HG02885 (cell line): ENCODE results near the gene DUS2.
"Not testable (repeated sequence)": the region's sequence is repeated elsewhere in the genome, so short reads cannot be mapped to it uniquely, and the experiment has no call there.

ENCODE experiments used
- ATAC-seq: cut with Tn5 transposase; IDR thresholded peaks from one replicate; pipeline ENCODE4 v1.9.1; 2021; ENCODE audit warnings: mild to moderate bottlenecking; ENCODE audit not compliant: unreplicated experiment, poor library complexity

The DUS2 gene

GRCh38 chr16:67998231-67998778 lies 24.8 kb upstream of the DUS2 start:
- ATAC-seq, result not testable (repeated sequence)

- ATAC-seq, result not testable (repeated sequence)
These were observed 24.1 kb upstream of the DUS2 start, which contains the start of gene DPEP2 for GRCh38 chr16:67998779-67999688. DPEP2 (minus strand) TSS chr16:67999484; CDS start chr16:67993212, 6,272 bp downstream.

- no peak for ATAC-seq
These were observed 23.1 kb upstream of the DUS2 start for GRCh38 chr16:67999985-68000384.

- ATAC-seq, result no peak
These were observed 22.6 kb upstream of the DUS2 start for GRCh38 chr16:68000450-68000849.

GRCh38 chr16:68003031-68003430 lies 20.1 kb upstream of the DUS2 start:
- ATAC-seq, result no peak

- ATAC-seq, result no peak
These were observed 17.9 kb upstream of the DUS2 start for GRCh38 chr16:68005211-68005610.

GRCh38 chr16:68005786-68006286 lies 17.2 kb upstream of the DUS2 start:
- ATAC-seq, result no peak

GRCh38 chr16:68009157-68009735 lies 13.8 kb upstream of the DUS2 start:
- no peak for ATAC-seq

GRCh38 chr16:68009872-68010271 lies 13.2 kb upstream of the DUS2 start:
- ATAC-seq, result not testable (repeated sequence)

- ATAC-seq, result no peak
These were observed 9.6 kb upstream of the DUS2 start for GRCh38 chr16:68013440-68013839.

- no peak for ATAC-seq
These were observed 7.4 kb upstream of the DUS2 start, which contains the start of gene DPEP2NB for GRCh38 chr16:68015681-68016080. DPEP2NB (minus strand) TSS chr16:68015911; CDS start chr16:68015770, 141 bp downstream.

- ATAC-seq, result no peak
These were observed 3.9 kb upstream of the DUS2 start for GRCh38 chr16:68019167-68019680.

GRCh38 chr16:68021490-68021889 lies 1.6 kb upstream of the DUS2 start:
- ATAC-seq, result no peak

GRCh38 chr16:68022278-68022727 lies 781 bp upstream of the DUS2 start:
- peak; percentile 14 for ATAC-seq

GRCh38 chr16:68028996-68029395 lies 5.9 kb downstream of the DUS2 start:
- ATAC-seq, result no peak

GRCh38 chr16:68030108-68030507 lies 7.0 kb downstream of the DUS2 start:
- ATAC-seq, result not testable (repeated sequence)

GRCh38 chr16:68031951-68032350 lies 8.9 kb downstream of the DUS2 start:
- ATAC-seq, result no peak

GRCh38 chr16:68033101-68033500 lies 10.0 kb downstream of the DUS2 start:
- ATAC-seq, result no peak

- no peak for ATAC-seq
These were observed 12.1 kb downstream of the DUS2 start for GRCh38 chr16:68035227-68035626.

GRCh38 chr16:68037841-68038597 lies 14.9 kb downstream of the DUS2 start:
- no peak for ATAC-seq
